Measurements from ENCODE around the gene ULK2. TPM values are rescaled to one million over a fixed set of nuclear protein-coding genes. Genes with fewer than 3 reads are reported as not detected.

ULK2 gene
- total RNA-seq, 1 experiment from 2014 or later, result 12.7 TPM

- Histone ChIP-seq H3K9me3 (ENCODE audit: control insufficient read depth in 1 of 2, insufficient read depth in 1 of 2, low read depth in 1 of 2, low read length in 2 of 2) (no peaks in the 10 kb centered on the region), H3K79me2 (ENCODE audit: insufficient read depth, low read length) (no peaks in the 10 kb centered on the region), H4K20me1 (ENCODE audit: insufficient read depth) (no peaks in the 10 kb centered on the region), H3K9ac (ENCODE audit: low read length) (no peak overlapping the region), H3K9me2 (ENCODE audit: insufficient read depth) (no peaks in the 10 kb centered on the region), H2AFZ (ENCODE audit: low read depth, low read length, poor library complexity, severe bottlenecking) (no peak overlapping the region), H3K27me3 (ENCODE audit: insufficient read depth, low read length) (no peaks in the 10 kb centered on the region), H3K36me3 (ENCODE audit: control insufficient read depth in 1 of 2, insufficient read depth in 2 of 2, low read length in 2 of 2) (no peaks in the 10 kb centered on the region), H3K4me2 (ENCODE audit: low read length) (no peak overlapping the region), H3K27ac (ENCODE audit: low read depth, low read length) (no peak overlapping the region), H3K4me3 (replicated peaks in 1 of 2; ENCODE audit: low read depth in 1 of 2, low read length in 2 of 2) (no peak overlapping the region), H3K4me1 (ENCODE audit: control insufficient read depth in 1 of 2, insufficient read depth in 2 of 2, low read length in 2 of 2) (no peaks in the 10 kb centered on the region)
- no peak for DNase-seq (ENCODE audit: low read depth, low spot score)
- RAD21 ChIA-PET (ENCODE audit: low non-redundant PET in 1 of 2, low total read pairs in 2 of 2, uncharacterized antibody in 2 of 2, unreplicated experiment in 2 of 2), result no interaction called here
- POLR2A ChIA-PET, result no interaction called here
- BruUV-seq (replicated peaks), result no TSS peak
- intact Hi-C loops (cut with micrococcal nuclease), result no loop called here
- TF ChIP-seq, protein P1, sequence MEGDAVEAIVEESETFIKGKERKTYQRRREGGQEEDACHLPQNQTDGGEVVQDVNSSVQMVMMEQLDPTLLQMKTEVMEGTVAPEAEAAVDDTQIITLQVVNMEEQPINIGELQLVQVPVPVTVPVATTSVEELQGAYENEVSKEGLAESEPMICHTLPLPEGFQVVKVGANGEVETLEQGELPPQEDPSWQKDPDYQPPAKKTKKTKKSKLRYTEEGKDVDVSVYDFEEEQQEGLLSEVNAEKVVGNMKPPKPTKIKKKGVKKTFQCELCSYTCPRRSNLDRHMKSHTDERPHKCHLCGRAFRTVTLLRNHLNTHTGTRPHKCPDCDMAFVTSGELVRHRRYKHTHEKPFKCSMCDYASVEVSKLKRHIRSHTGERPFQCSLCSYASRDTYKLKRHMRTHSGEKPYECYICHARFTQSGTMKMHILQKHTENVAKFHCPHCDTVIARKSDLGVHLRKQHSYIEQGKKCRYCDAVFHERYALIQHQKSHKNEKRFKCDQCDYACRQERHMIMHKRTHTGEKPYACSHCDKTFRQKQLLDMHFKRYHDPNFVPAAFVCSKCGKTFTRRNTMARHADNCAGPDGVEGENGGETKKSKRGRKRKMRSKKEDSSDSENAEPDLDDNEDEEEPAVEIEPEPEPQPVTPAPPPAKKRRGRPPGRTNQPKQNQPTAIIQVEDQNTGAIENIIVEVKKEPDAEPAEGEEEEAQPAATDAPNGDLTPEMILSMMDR (IDR thresholded peaks at IDR 0.05 in 2 of 3, conservative IDR thresholded peaks at IDR 0.05 in 1 of 3; ENCODE audit: borderline replicate concordance in 1 of 3, insufficient read depth in 1 of 3, low read depth in 2 of 3, low read length in 2 of 3), result no peak
- TF ChIP-seq ZFX (IDR thresholded peaks at IDR 0.05), result no peak
- no peak for TF ChIP-seq RAD21 (IDR thresholded peaks at IDR 0.05; ENCODE audit: low read depth)
- TF ChIP-seq SIN3A (IDR thresholded peaks at IDR 0.05; ENCODE audit: low read depth), result no peak
- no peak for TF ChIP-seq SRF (IDR thresholded peaks at IDR 0.05; ENCODE audit: low read depth)
- TF ChIP-seq CEBPB (IDR thresholded peaks at IDR 0.05; ENCODE audit: low read depth), result no peak
- TF ChIP-seq, protein P2, sequence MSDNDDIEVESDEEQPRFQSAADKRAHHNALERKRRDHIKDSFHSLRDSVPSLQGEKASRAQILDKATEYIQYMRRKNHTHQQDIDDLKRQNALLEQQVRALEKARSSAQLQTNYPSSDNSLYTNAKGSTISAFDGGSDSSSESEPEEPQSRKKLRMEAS (IDR thresholded peaks at IDR 0.05), result no peak
- TF ChIP-seq ZBTB33 (IDR thresholded peaks at IDR 0.05; ENCODE audit: extremely low read depth, insufficient replicate concordance, low read length), result no peak
- TF ChIP-seq JUND (IDR thresholded peaks at IDR 0.05), result no peak
- no peak for TF ChIP-seq CBX3 (IDR thresholded peaks at IDR 0.05; ENCODE audit: low read depth)
- no peak for TF ChIP-seq POLR2A (IDR thresholded peaks at IDR 0.05; ENCODE audit: borderline replicate concordance, extremely low read depth, insufficient read depth, insufficient read length)
- no peak for TF ChIP-seq POLR2AphosphoS5 (IDR thresholded peaks at IDR 0.05; ENCODE audit: low read depth, low read length)
- TF ChIP-seq ELF1 (IDR thresholded peaks at IDR 0.05; ENCODE audit: borderline replicate concordance, low read depth), result no peak
- TF ChIP-seq EZH2phosphoT487 (IDR thresholded peaks at IDR 0.05; ENCODE audit: borderline replicate concordance), result no peak
- TF ChIP-seq REST (IDR thresholded peaks at IDR 0.05; ENCODE audit: low read depth), result no peak
- TF ChIP-seq YY1 (IDR thresholded peaks at IDR 0.05; ENCODE audit: extremely low read depth, insufficient replicate concordance, low read depth, low read length), result no peak
- TF ChIP-seq EGR1 (IDR thresholded peaks at IDR 0.05; ENCODE audit: low read depth), result no peak
- TF ChIP-seq EZH2 (IDR thresholded peaks at IDR 0.05), result no peak
- TF ChIP-seq SP1 (IDR thresholded peaks at IDR 0.05; ENCODE audit: low read depth), result no peak
- TF ChIP-seq TCF7L2 (IDR thresholded peaks at IDR 0.05; ENCODE audit: borderline replicate concordance, extremely low read depth, insufficient read depth, insufficient read length), result no peak
- no peak for ATAC-seq
- CTCF ChIA-PET, result no interaction called here
These were observed 5.6 kb upstream of the ULK2 start for GRCh38 chr17:19873346-19873745.
